Ascending aorta (tissue), 2 donors: Measurements from ENCODE around the gene FAM83F. TPM values are rescaled to one million over a fixed set of nuclear protein-coding genes. Genes with fewer than 3 reads are reported as not detected.
"Not testable (repeated sequence)": the region's sequence is repeated elsewhere in the genome, so short reads cannot be mapped to it uniquely, and the experiment has no call there.

ENCODE experiments used
- DNase-seq, 2 donors: peaks; one replicate each; pipeline ENCODE4 v3.0.0-alpha.2; 2019; ENCODE audit warnings: low spot score in 2 of 2
- H3K27ac ChIP-seq, 2 donors: fragments of 200-600 bp; sonication (generic); one replicate each; pipeline ENCODE4 v1.5.1; 2016 to 2017; ENCODE audit warnings: mild to moderate bottlenecking in 1 of 2
- H3K27me3 ChIP-seq: fragments of 200-600 bp; sonication (generic); one replicate; pipeline ENCODE4 v1.5.1; 2017
- H3K36me3 ChIP-seq, 2 donors: fragments of 200-600 bp; sonication (generic); one replicate each; pipeline ENCODE4 v1.5.1; 2016
- H3K4me1 ChIP-seq, 2 donors: fragments of 200-600 bp; sonication (generic); one replicate each; pipeline ENCODE4 v1.5.1; 2016 to 2017; ENCODE audit warnings: mild to moderate bottlenecking in 1 of 2
- H3K4me3 ChIP-seq, 2 donors: fragments of 200-600 bp; sonication (generic); one replicate each; pipeline ENCODE4 v1.5.1; 2016 to 2017; ENCODE audit warnings: mild to moderate bottlenecking in 1 of 2
- H3K9me3 ChIP-seq, 2 donors: fragments of 200-600 bp; sonication (generic); one replicate each; pipeline ENCODE4 v1.5.1; 2016
- CTCF ChIP-seq, 3 experiments: fragments of 200-600 bp in 2 of 3; fragments of 450-650 bp in 1 of 3; sonication (generic) in 2 of 3; IDR thresholded peaks; one replicate each; pipeline ENCODE4 v1.5.1; 2016 to 2019; ENCODE audit warnings: antibody characterized with exemption in 3 of 3, mild to moderate bottlenecking in 1 of 3, moderate library complexity in 1 of 3
- intact Hi-C: fragments of 100-400 bp; cut with DNase I; formaldehyde crosslinking; loops from one replicate; pipeline ENCODE4 v1.15.1; 2023
- total RNA-seq: library from RNA; depleted of rRNA; stranded (reverse); fragments of >200 nt; gene quantifications from one replicate; pipeline ENCODE4 v1.1.0, GENCODE V29; 2016

FAM83F gene
- total RNA-seq, 1 donor from 2014 or later, result not detected

DNA sequence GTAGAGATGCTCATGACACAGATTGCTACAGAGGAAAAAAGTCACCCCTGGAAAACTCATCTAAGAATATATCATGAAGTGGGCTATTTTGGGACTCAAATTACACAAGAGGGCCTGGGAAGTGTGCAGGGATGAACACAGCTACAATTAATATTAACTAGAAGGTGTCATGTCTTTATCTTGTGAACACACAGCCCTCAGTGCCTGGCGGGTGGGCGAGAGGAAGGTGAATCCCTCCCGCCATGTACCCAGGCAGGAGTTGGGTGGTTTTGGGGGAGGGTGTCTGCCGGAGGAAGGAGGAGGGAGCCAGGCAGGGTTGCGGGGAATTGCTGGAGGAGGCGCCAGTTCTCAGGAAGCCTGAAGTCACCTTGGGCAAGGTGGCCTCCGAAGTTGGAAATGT is 5.1 kb upstream of the FAM83F start:
- intact Hi-C loops, result no loop called here
- H3K36me3 ChIP-seq, result no peaks in the 10 kb centered on the region
- no peaks in the 10 kb centered on the region for H3K4me1 ChIP-seq
- H3K9me3 ChIP-seq, result no peaks in the 10 kb centered on the region
- TF ChIP-seq CTCF (IDR thresholded peaks at IDR 0.05), result no peak
- H3K27me3 ChIP-seq, result peaks cover 3% of the 10 kb centered on the region
- H3K27ac ChIP-seq, result no peak overlapping the region
- no peak overlapping the region for H3K4me3 ChIP-seq
- no peak for DNase-seq

GRCh38 chr22:39990686-39991085 is 4.1 kb upstream of the FAM83F start:
- DNase-seq, result no peak
- H3K27ac ChIP-seq, result no peak overlapping the region

GRCh38 chr22:39991159-39991860 is 3.4 kb upstream of the FAM83F start:
- intact Hi-C loops, result no loop called here
- DNase-seq, result no peak
- TF ChIP-seq CTCF (IDR thresholded peaks at IDR 0.05), result no peak
- Histone ChIP-seq H3K27ac (no peak overlapping the region), H3K27me3 (peaks cover 15% of the 10 kb centered on the region), H3K36me3 (no peaks in the 10 kb centered on the region), H3K9me3 (no peaks in the 10 kb centered on the region), H3K4me3 (no peak overlapping the region), H3K4me1 (peaks cover 0 to 2% of the 10 kb centered on the region in 2 donors)

More at GRCh38 chr22:39990686-39991085, 4.1 kb upstream of the FAM83F start:
- Histone ChIP-seq H3K4me3 (no peak overlapping the region), H3K36me3 (no peaks in the 10 kb centered on the region), H3K4me1 (peaks cover 0 to 2% of the 10 kb centered on the region in 2 donors), H3K9me3 (no peaks in the 10 kb centered on the region), H3K27me3 (peaks cover 11% of the 10 kb centered on the region)
- no peak for TF ChIP-seq CTCF (IDR thresholded peaks at IDR 0.05)
- intact Hi-C loops, result no loop called here

DNA sequence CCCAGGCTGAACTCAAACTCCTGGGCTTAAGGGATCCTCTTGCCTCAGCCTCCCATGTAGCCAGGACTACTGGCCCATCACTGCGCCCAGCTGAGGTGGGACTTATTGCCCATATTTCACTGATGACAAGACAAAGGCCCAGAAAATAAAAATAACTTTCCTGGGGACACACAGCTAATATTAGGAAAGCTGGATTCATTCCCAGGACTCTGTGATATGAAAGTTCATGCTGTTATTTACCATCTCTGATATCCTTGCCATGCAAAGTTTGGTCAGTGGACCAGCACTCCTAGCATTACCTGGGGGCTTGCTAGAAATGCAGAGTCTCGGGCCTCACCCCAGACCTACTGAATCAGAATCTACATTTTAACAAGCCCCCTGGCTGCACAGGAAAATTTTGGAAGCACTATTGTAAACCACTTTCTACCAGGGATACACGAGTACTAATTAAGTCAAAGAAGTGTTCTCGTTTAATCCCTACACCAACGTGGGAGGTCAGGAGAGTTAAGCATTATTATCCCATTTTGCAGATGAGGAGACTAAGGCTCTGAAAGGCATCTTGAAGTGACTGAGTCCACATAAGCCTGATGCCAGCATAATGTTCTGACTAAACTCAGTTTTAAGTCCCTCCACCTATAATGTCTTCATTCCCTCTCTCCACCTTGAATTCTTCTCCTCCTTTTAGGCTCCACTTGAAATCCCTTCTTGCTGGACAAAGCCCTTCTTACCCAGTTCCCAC is 2.5 kb upstream of the FAM83F start:
- TF ChIP-seq CTCF (IDR thresholded peaks at IDR 0.05), result no peak
- H3K27ac ChIP-seq, result no peak overlapping the region
- no peak for DNase-seq
- intact Hi-C loops, result no loop called here
- H3K9me3 ChIP-seq, result no peaks in the 10 kb centered on the region
- peaks cover 15% of the 10 kb centered on the region for H3K27me3 ChIP-seq
- H3K4me1 ChIP-seq, result peaks cover 0 to 2% of the 10 kb centered on the region in 2 donors
- H3K4me3 ChIP-seq, result no peak overlapping the region
- no peaks in the 10 kb centered on the region for H3K36me3 ChIP-seq

GRCh38 chr22:39992894-39993293 is 1.9 kb upstream of the FAM83F start:
- DNase-seq, H3K36me3 ChIP-seq, H3K9me3 ChIP-seq, H3K27ac ChIP-seq, intact Hi-C loops, H3K4me1 ChIP-seq, H3K4me3 ChIP-seq: not testable (repeated sequence)
- peaks cover 15% of the 10 kb centered on the region for H3K27me3 ChIP-seq

DNA sequence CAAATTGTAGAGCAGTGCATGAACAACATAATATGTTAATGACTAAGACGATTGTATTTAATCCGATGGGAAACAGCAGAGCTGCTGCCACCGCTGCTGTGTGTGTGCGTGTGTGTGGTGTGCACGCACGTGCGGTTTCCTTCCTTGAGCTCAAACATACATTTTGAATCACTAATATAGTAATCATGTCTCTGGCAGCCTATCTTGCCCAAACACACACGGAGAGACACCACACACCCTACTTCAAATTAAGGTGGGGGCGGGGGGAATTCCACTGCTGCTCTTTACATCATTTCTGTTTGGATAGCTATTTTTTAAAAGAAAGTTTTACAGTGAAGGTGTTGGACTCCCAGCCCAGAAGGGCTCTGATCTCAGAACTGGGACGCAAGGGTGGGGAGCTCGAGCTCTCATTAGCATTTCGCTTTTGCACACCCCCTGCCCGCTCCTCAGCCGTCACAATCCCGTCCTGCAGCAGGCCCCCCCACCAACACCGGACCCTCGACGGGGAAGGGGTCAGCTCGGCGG is 651 bp upstream of the FAM83F start:
- Histone ChIP-seq H3K36me3 (no peaks in the 10 kb centered on the region), H3K4me1 (peaks cover 0 to 2% of the 10 kb centered on the region in 2 donors), H3K27me3 (peaks cover 15% of the 10 kb centered on the region), H3K27ac (no peak overlapping the region), H3K4me3 (no peak overlapping the region), H3K9me3 (no peaks in the 10 kb centered on the region)
- TF ChIP-seq CTCF (IDR thresholded peaks at IDR 0.05), result no peak
- no peak for DNase-seq
- intact Hi-C loops, result no loop called here
